Measurements from ENCODE around the gene PSORS1C2. TPM values are rescaled to one million over a fixed set of nuclear protein-coding genes. Genes with fewer than 3 reads are reported as not detected.
A peak's percentile ranks its signal among the peaks of the same experiment; 100 is the strongest.

The PSORS1C2 gene
- total and polyA plus RNA-seq, 4 donors, result not detected

DNA sequence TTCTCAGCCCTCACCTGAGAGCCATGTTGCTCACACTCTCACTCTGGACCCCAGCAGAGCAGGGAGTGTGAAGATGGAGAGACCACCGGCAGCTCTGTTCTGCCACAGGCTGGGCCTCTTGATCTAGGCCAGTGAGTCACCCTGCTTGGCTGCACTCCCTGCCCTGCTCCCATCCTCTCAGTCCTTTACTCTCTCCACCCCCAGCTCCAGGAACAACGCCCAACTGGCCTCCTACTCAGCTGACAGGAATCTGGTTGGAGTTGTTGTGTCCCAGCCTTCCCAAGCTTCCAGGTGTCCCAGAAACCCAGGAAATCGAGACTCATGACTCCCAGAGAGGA is 24.4 kb downstream of the PSORS1C2 start, which contains the start of gene PSORS1C1:
Gene PSORS1C1, plus strand, starts transcription at position 260 of the 338 bp plus-strand sequence. CDS start 14,833 bp downstream, outside the sequence.
- no peak within 1 kb of the TSS for H3K9ac ChIP-seq (ENCODE audit: low read depth in 1 of 2, low read length in 2 of 2)
- H3K27ac ChIP-seq (ENCODE audit: low read depth in 1 of 2, low read length in 2 of 2), result no peak within 1 kb of the TSS
- no peaks in the 10 kb centered on the region for H3K4me1 ChIP-seq (ENCODE audit: control insufficient read depth in 4 of 4, insufficient read depth in 4 of 4, low read length in 3 of 4)
- TF ChIP-seq JUND (IDR thresholded peaks at IDR 0.05), result peak in 1 of 2 donors; percentile 33
- TF ChIP-seq RXRA (IDR thresholded peaks at IDR 0.05), result no peak
- no peak within 1 kb of the TSS for H3K4me3 ChIP-seq (ENCODE audit: low read depth in 1 of 3, low read length in 3 of 3)
- H3K9me3 ChIP-seq (ENCODE audit: control insufficient read depth in 4 of 4, low read length in 3 of 4), result no peaks in the 10 kb centered on the region
- WGBS, result 32% methylated on average over 3 of the region's 3 CpGs
- no peak for DNase-seq (ENCODE audit: low spot score)
- no peaks in the 10 kb centered on the region for H3K36me3 ChIP-seq (ENCODE audit: control insufficient read depth in 4 of 4, insufficient read depth in 3 of 4, low read depth in 1 of 4, low read length in 3 of 4)
- peaks cover 0 to 2% (median 0%) of the 10 kb centered on the region in 4 donors for H3K27me3 ChIP-seq (ENCODE audit: control insufficient read depth in 4 of 4, insufficient read depth in 4 of 4, low read length in 3 of 4)

GRCh38 chr6:31113861-31114540 is 24.9 kb downstream of the PSORS1C2 start:
- H3K9me3 ChIP-seq (ENCODE audit: control insufficient read depth in 4 of 4, low read length in 3 of 4), result no peaks in the 10 kb centered on the region
- 83% methylated on average over 7 of the region's 7 CpGs for WGBS

More at GRCh38 chr6:31113861-31114540, 24.9 kb downstream of the PSORS1C2 start:
- Histone ChIP-seq H3K36me3 (ENCODE audit: control insufficient read depth in 4 of 4, insufficient read depth in 3 of 4, low read depth in 1 of 4, low read length in 3 of 4) (no peaks in the 10 kb centered on the region), H3K27ac (ENCODE audit: low read depth in 1 of 2, low read length in 2 of 2) (no peak overlapping the region), H3K9ac (ENCODE audit: low read depth in 1 of 2, low read length in 2 of 2) (no peak overlapping the region), H3K4me3 (ENCODE audit: low read depth in 1 of 3, low read length in 3 of 3) (no peak overlapping the region), H3K27me3 (ENCODE audit: control insufficient read depth in 4 of 4, insufficient read depth in 4 of 4, low read length in 3 of 4) (peaks cover 0 to 2% (median 0%) of the 10 kb centered on the region in 4 donors), H3K4me1 (ENCODE audit: control insufficient read depth in 4 of 4, insufficient read depth in 4 of 4, low read length in 3 of 4) (no peaks in the 10 kb centered on the region)
- DNase-seq (ENCODE audit: low spot score), result no peak
- TF ChIP-seq FOXA1 (IDR thresholded peaks at IDR 0.05) (no peak), CTCF (IDR thresholded peaks at IDR 0.05; ENCODE audit: low read depth, low read length, missing input control) (no peak), YY1 (IDR thresholded peaks at IDR 0.05) (no peak), JUND (IDR thresholded peaks at IDR 0.05) (no peak), ATF3 (IDR thresholded peaks at IDR 0.05) (no peak), TAF1 (conservative IDR thresholded peaks at IDR 0.05) (no peak), SP1 (IDR thresholded peaks at IDR 0.05) (no peak), RAD21 (IDR thresholded peaks at IDR 0.05) (no peak), MAX (IDR thresholded peaks at IDR 0.05) (no peak), ZBTB33 (IDR thresholded peaks at IDR 0.05) (no peak), EGR1 (IDR thresholded peaks at IDR 0.05; ENCODE audit: low read depth in 2 of 2) (no peak), REST (IDR thresholded peaks at IDR 0.05) (no peak)

All from liver (tissue), 9 donors.